Kidney epithelial cell (primary cell): ENCODE measurements around the gene MAN2A1. TPM values are rescaled to one million over a fixed set of nuclear protein-coding genes. Genes with fewer than 3 reads are reported as not detected.
"Not testable (repeated sequence)": the region's sequence is repeated elsewhere in the genome, so short reads cannot be mapped to it uniquely, and the experiment has no call there.

Experiments used
- DNase-seq: peaks from one replicate; pipeline ENCODE4 v3.0.0-alpha.2; 2010; ENCODE audit warnings: low read depth
- H3K27me3 ChIP-seq: 2 replicates; pipeline ENCODE4 v1.6.0; 2011; ENCODE audit warnings: low read length; ENCODE audit not compliant: control insufficient read depth, insufficient read depth
- H3K36me3 ChIP-seq: 2 replicates; pipeline ENCODE4 v1.5.1; 2011; ENCODE audit warnings: low read length; ENCODE audit not compliant: control insufficient read depth, insufficient read depth
- H3K4me3 ChIP-seq: 2 replicates; pipeline ENCODE4 v1.5.1; 2011; ENCODE audit warnings: low read depth, mild to moderate bottlenecking, control low read depth, low read length
- CTCF ChIP-seq: IDR thresholded peaks from 2 replicates; pipeline ENCODE4 v1.5.1; 2011; ENCODE audit warnings: mild to moderate bottlenecking, moderate library complexity, low read length, control low read depth, inconsistent platforms; ENCODE audit not compliant: insufficient read depth, poor library complexity, severe bottlenecking
- total RNA-seq: library from RNA; depleted of rRNA; stranded (reverse); fragments of >200 nt; gene quantifications from 2 replicates; pipeline ENCODE4 v1.2.3, GENCODE V29; 2015

The MAN2A1 gene
- total RNA-seq, 1 donor from 2014 or later, result 53.1 TPM

DNA sequence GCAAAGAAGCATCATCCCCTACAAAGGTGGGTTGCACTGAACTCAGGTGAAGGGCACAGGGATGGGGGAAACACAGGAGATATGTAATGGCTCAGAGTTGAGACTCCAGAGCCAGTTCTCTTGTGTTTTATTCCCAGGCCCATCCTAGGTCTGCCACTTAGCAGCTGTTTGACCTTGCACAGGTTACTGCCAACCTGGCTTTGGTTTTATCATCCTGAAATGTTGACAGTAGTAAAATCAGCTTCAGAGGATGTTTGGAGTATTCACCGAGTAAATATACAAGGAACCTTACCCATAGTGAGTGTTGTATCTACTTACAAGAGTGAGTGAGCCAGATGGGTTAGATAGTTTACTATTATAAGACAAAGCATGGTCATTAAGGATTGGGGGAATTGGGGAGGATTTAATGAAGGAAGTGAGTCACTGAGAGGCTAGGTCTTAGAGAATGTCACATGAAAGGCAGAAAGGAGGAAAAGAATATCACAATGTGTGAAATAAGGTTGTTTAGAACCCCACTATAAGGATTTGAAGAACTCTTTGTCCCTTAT lies 141.3 kb downstream of the MAN2A1 start:
- H3K4me3 ChIP-seq, result no peak overlapping the region
- DNase-seq, result no peak
- H3K36me3 ChIP-seq, result no peaks in the 10 kb centered on the region
- no peaks in the 10 kb centered on the region for H3K27me3 ChIP-seq
- no peak for TF ChIP-seq CTCF

- not testable (repeated sequence) for H3K27me3 ChIP-seq, DNase-seq, H3K4me3 ChIP-seq, H3K36me3 ChIP-seq
Observed at GRCh38 chr5:109832207-109833188, 142.8 kb downstream of the MAN2A1 start.

GRCh38 chr5:109833946-109834345 lies 144.2 kb downstream of the MAN2A1 start:
- no peak for DNase-seq
- no peak for TF ChIP-seq CTCF
- Histone ChIP-seq H3K4me3 (no peak overlapping the region), H3K36me3 (no peaks in the 10 kb centered on the region), H3K27me3 (no peaks in the 10 kb centered on the region)

DNA sequence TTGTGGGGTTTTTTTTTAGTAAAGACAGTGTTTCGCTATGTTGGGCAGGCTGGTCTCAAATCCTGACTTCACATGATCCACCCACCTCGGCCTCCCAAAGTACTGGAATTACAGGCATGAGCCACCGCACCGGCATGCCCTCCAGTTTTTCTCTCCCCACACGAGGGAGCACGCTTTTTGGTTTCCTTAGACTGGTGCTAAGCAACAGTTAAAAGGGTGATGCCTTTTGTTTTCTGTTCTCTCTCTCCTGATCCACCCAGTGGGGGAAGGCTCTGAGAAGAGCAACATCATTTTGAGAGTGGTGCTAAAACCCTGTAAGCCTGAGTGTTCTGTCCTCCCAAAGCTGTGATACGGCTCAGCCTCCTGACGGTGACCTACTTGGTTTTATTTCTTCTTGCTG lies 146.6 kb downstream of the MAN2A1 start:
- Histone ChIP-seq H3K27me3 (no peaks in the 10 kb centered on the region), H3K4me3 (no peak overlapping the region), H3K36me3 (no peaks in the 10 kb centered on the region)
- no peak for DNase-seq
- no peak for TF ChIP-seq CTCF

DNA sequence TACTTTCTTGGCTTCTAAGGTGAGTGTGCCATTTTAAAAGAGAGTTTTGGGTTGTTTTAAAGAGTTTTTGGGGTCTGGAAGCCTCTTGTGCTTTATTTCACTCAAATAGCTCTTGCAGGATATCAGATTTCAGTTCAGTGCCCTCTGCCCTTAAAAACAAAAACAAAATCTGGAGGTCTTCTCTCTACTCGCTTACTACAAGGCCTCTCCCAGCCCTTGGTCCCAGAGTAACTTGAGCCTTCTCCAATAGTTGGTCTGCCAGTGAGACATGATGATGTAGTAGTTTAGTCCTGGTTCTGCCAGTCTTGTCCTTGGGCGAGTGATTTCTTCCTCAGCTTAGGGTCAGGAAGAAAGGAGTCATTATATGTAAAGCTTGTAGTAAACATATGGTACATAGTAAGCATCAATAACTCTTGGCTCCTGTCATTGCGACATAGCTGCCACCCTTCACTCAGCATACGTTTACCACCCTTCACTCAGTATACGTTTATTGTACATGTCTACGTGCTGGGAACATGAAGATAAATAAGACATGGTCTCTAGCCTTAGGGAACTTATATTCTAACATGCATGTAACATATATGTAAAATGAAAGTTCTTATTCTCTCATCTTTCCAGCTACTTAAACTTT lies 147.6 kb downstream of the MAN2A1 start:
- no peaks in the 10 kb centered on the region for H3K36me3 ChIP-seq

More for the DNA sequence above, 147.6 kb downstream of the MAN2A1 start:
- no peak for DNase-seq
- Histone ChIP-seq H3K4me3 (no peak overlapping the region), H3K27me3 (no peaks in the 10 kb centered on the region)
- no peak for TF ChIP-seq CTCF
